GM20000 (cell line): ENCODE measurements around the gene COPG1.

Experiments
- DNase-seq: peaks from one replicate; pipeline ENCODE4 v3.0.0; 2012; ENCODE audit warnings: low spot score
- TF ChIP-seq, protein P1 (sequence below): IDR thresholded peaks from 2 replicates; pipeline ENCODE4 v1.5.1; 2012; ENCODE audit warnings: mild to moderate bottlenecking, control low read depth; ENCODE audit errors: extremely low read depth, missing control alignments

The COPG1 gene

DNA sequence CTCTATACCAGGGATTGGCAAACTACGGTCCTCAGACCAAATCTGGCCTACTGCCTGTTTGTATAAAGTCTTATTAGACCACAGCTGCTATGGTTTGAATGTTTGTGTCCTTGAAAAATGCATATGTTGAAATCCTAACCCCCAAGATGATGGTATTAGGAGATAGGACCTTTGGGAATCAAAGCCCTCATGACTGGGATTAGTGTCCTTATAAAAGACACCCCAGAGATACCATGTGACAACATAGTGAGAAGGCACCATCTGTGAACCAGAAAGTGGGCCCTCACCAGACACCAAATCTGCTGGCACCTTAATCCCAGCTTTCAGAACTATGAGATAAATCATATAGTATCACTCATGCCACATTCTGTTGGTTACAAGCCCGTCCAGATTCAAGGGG, 36.7 kb downstream of the COPG1 start:
- TF ChIP-seq, protein P1, sequence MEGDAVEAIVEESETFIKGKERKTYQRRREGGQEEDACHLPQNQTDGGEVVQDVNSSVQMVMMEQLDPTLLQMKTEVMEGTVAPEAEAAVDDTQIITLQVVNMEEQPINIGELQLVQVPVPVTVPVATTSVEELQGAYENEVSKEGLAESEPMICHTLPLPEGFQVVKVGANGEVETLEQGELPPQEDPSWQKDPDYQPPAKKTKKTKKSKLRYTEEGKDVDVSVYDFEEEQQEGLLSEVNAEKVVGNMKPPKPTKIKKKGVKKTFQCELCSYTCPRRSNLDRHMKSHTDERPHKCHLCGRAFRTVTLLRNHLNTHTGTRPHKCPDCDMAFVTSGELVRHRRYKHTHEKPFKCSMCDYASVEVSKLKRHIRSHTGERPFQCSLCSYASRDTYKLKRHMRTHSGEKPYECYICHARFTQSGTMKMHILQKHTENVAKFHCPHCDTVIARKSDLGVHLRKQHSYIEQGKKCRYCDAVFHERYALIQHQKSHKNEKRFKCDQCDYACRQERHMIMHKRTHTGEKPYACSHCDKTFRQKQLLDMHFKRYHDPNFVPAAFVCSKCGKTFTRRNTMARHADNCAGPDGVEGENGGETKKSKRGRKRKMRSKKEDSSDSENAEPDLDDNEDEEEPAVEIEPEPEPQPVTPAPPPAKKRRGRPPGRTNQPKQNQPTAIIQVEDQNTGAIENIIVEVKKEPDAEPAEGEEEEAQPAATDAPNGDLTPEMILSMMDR: no peak
- DNase-seq: no peak

DNA sequence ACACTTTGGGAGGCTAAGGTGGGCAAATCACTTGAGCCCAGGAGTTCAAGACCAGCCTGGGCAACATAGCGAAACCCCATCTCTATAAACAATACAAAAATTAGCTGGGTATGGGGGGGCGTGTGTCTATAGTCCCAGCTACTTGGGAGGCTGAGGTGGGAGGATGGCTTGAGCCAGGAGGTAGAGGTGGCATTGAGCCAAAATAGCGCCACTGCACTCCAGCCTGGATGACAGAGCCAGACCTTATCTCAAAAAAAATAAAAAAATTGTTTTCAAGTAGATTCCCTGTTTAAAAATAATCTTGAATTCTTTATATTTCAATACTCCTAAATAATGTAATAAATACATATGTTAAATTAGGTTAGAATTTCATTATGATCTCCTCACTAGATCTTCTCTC, 39.0 kb downstream of the COPG1 start:
- TF ChIP-seq, protein P1: no peak
- DNase-seq: no peak

DNA sequence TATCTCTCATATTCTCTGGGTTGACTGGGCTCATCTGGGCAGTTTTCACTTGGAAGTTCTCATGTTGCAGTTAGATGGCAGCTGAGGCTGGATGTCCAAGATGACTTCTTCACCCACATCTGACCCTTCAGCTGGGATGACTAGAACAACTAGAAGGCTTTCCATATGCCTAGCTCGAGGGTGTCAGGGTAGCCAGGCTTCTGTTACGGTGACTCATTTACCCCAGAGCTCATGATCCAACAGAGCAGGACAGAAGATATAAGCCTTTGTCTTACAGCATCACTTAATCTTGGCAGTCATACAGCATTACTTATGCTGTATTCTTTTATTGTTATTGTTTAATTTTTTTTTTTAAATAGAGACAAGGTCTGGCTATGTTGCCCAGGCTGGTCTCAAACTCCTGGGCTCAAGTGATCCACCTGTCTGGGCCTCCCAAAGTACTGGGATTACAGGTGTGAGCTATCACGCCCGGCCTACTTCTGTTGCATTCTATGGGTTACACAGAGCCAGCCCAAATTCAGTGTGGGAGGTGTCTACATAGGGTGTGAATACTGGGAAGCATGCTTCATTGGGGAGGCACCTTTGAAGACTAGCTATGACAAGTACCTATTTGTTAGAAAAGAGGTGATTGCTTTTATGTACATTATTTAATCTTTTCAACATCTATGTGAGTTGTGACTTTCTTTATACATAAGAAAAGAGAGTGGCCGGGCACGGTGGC, 40.0 kb downstream of the COPG1 start:
- TF ChIP-seq, protein P1: no peak
- DNase-seq: no peak

DNA sequence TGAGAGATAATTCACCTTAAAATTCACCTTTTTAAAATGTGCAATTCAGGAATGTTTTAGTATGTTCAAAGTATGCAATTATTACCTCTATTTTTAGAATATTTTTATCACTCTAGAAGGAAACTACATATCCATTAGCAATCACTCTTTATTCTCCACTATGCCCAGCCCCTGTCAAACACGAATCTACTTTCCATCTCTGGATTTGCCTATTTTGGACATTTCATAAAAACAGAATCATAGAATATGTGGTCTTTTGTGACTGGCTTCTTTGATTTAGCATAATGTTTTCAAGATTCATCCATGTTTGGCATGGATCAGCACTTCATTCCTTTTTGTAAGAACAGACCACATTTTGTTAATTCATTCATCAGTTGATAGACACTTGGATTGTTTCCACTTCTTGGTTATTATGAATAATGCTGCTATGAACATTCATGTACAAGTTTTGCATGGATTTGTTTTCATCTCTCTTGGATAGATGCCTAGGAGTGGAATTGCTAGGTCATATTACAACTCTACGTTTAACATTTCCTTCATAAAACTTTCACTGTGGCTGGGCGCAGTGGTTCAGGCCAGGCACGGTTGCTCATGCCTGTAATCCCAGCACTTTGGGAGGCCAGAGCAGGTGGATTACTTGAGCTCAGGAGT, 42.0 kb downstream of the COPG1 start:
- TF ChIP-seq, protein P1: no peak
- DNase-seq: no peak

DNA sequence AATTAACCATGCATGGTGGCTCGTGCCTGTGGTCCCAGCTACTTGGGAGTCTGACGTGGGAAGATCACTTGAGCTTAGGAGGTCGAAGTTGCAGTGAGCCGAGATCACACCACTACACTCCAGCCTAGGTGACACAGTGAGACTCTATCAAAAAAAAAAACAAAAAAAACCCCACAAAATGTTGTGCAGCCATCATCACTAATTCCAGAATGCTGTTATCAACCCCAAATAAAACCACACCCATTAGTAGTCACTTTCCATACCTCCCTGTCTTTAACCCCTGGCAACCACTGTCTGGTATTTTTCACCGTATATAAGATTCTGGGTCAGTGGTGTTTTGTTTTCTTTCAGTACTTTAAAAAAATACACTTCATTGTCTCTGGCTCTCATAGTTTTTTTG, 45.9 kb downstream of the COPG1 start:
- TF ChIP-seq, protein P1: no peak

DNA sequence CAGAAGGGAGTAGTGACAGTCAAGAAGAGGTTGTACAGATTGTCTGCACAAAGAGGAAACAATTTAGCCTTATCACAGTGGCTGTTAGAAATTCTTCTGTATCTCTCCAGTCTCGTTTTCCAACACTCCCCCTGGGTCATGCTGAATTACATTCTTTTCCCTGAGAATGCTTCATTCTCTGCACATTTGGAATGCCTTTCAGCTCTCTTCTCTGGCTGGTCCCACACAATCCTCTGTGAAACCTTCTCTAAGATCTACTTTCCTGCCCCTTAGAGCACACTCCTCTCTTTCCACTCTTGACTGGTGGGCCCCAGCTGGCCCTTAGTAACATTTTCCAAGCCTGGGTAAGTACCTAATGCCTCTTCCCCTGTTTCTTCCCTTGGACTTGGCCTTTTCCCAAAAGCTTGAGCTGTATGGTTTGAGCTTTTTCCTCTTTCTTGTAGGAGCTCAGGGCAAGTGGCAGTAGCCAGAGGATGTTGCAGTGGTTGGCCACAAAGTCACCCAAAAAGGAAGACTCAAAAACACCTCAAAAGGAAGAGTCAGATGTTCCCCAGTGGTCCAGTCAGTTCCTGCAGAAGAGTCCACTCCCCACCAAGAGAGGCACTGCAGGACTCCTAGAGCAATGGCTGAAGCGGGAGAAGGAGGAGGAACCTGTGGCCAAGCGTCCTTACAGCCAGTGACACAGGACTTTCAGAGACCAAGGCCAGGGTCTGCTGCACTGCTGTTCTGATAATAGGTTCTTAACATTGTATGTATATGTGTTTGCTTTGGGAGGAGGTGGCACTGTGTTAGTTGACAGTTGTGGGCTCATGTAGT, 54.9 kb downstream of the COPG1 start:
- no peak for DNase-seq
- TF ChIP-seq, protein P1: no peak

More for the DNA sequence above, 45.9 kb downstream of the COPG1 start:
- DNase-seq: no peak

DNA sequence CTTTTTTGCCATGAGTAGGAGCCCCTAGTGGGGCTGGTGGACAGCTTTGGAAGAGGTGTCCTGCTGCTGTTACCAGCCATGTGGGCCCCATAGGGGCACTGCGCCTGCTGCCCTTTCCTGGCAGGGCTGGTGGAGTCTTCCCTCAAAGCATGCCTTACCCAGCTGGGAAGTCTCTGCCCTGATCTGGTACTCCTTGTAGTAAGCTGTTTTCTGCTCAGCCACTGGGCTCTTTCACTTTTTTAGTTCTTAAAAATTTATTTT, 55.5 kb downstream of the COPG1 start:
- DNase-seq: no peak
- TF ChIP-seq, protein P1: no peak
